IMR-90 (cell line): ENCODE data around the gene ITFG1. TPM values are rescaled to one million over a fixed set of nuclear protein-coding genes. Genes with fewer than 3 reads are reported as not detected.

ENCODE experiments used
- ATAC-seq: fragments of 200-7000 bp; cut with Tn5 transposase; 2 replicates; pipeline ENCODE4 v1.9.1; 2020; ENCODE audit warnings: low read depth, mild to moderate bottlenecking, moderate library complexity
- BruUV-seq: library from RNA; stranded (reverse); fragments of 400-500 nt; replicated peaks from 2 replicates; lab custom pipeline; 2021; lab: Mats Ljungman, UMichigan
- CTCF ChIA-PET: fragments of 300-600 bp; formaldehyde crosslinking; extraction: SDS; loops from one replicate; lab custom pipeline; 2021; ENCODE audit warnings: antibody characterized with exemption; lab: Yijun Ruan, JAX
- POLR2A ChIA-PET: fragments of 300-600 bp; sonication (Branson Sonifier 250); formaldehyde crosslinking; loops from one replicate; lab custom pipeline; 2022; ENCODE audit warnings: antibody characterized with exemption; ENCODE audit not compliant: unreplicated experiment; lab: Charles Lee
- DNase-seq: peaks from one replicate; pipeline ENCODE4 v3.0.0; 2013
- H2AFZ ChIP-seq: replicated peaks from 2 replicates; pipeline ENCODE3; 2013; ENCODE audit warnings: low read length, mild to moderate bottlenecking; ENCODE audit not compliant: poor library complexity
- H2AK5ac ChIP-seq: 2 replicates; pipeline ENCODE4 v1.6.1; 2013; ENCODE audit warnings: low read depth, low read length, inconsistent platforms
- H2AK9ac ChIP-seq: replicated peaks from 2 replicates; pipeline ENCODE3; 2013; ENCODE audit warnings: mild to moderate bottlenecking, low read depth, low read length, moderate library complexity; ENCODE audit not compliant: poor library complexity
- H2BK120ac ChIP-seq: 2 replicates; pipeline ENCODE4 v1.6.1; 2013; ENCODE audit warnings: low read depth, low read length, inconsistent platforms
- H2BK15ac ChIP-seq: 3 replicates; pipeline ENCODE4 v1.6.1; 2013; ENCODE audit warnings: low read depth, low read length, inconsistent platforms
- H2BK20ac ChIP-seq: 2 replicates; pipeline ENCODE4 v1.6.1; 2013; ENCODE audit warnings: low read depth, mild to moderate bottlenecking, inconsistent platforms, low read length, moderate library complexity
- H2BK5ac ChIP-seq: 2 replicates; pipeline ENCODE4 v1.6.1; 2013; ENCODE audit warnings: mild to moderate bottlenecking, low read depth, low read length, inconsistent platforms; ENCODE audit not compliant: poor library complexity, severe bottlenecking
- H3K14ac ChIP-seq: replicated peaks from 2 replicates; pipeline ENCODE4 v1.6.1; 2013; ENCODE audit warnings: low read depth, low read length, inconsistent platforms
- H3K18ac ChIP-seq: 2 replicates; pipeline ENCODE4 v1.6.1; 2013; ENCODE audit warnings: low read depth, low read length, control low read depth
- H3K23ac ChIP-seq: 2 replicates; pipeline ENCODE4 v1.6.1; 2013; ENCODE audit warnings: low read depth, low read length, inconsistent platforms
- H3K27ac ChIP-seq: 2 replicates; pipeline ENCODE4 v1.5.1; 2013; ENCODE audit warnings: mild to moderate bottlenecking, control low read depth, low read length; ENCODE audit not compliant: insufficient read depth
- H3K27me3 ChIP-seq: 2 replicates; pipeline ENCODE4 v1.6.1; 2013; ENCODE audit warnings: low read length; ENCODE audit not compliant: control insufficient read depth, insufficient read depth
- H3K36me3 ChIP-seq: 2 replicates; pipeline ENCODE4 v1.6.1; 2013; ENCODE audit warnings: low read length, mixed read lengths; ENCODE audit not compliant: control insufficient read depth, insufficient read depth
- H3K4ac ChIP-seq: 2 replicates; pipeline ENCODE4 v1.6.1; 2013; ENCODE audit warnings: low read depth, low read length, inconsistent platforms
- H3K4me1 ChIP-seq: 2 replicates; pipeline ENCODE4 v1.6.1; 2013; ENCODE audit warnings: low read length, mixed read lengths; ENCODE audit not compliant: control insufficient read depth, insufficient read depth
- H3K4me2 ChIP-seq: 2 replicates; pipeline ENCODE4 v1.6.1; 2013; ENCODE audit warnings: low read depth, mild to moderate bottlenecking, control low read depth, low read length, moderate library complexity
- H3K4me3 ChIP-seq: 2 replicates; pipeline ENCODE4 v1.5.1; 2013; ENCODE audit warnings: low read depth, mild to moderate bottlenecking, control low read depth, low read length, moderate library complexity; ENCODE audit not compliant: insufficient read depth
- H3K56ac ChIP-seq: 2 replicates; pipeline ENCODE4 v1.6.1; 2013; ENCODE audit warnings: low read length, inconsistent platforms; ENCODE audit not compliant: insufficient read depth; ENCODE audit errors: extremely low read depth
- H3K79me1 ChIP-seq, 2 experiments: 2 replicates each; pipeline ENCODE4 v1.6.1; 2013; ENCODE audit warnings: low read length in 2 of 2, inconsistent platforms in 1 of 2, low read depth in 1 of 2
- H3K9ac ChIP-seq: 2 replicates; pipeline ENCODE4 v1.6.1; 2013; ENCODE audit warnings: low read depth, low read length, control low read depth
- H3K9me1 ChIP-seq: 2 replicates; pipeline ENCODE4 v1.6.1; 2013; ENCODE audit warnings: low read length, inconsistent platforms; ENCODE audit not compliant: insufficient read depth
- H3K9me3 ChIP-seq: 2 replicates; pipeline ENCODE4 v1.6.1; 2013; ENCODE audit warnings: low read length; ENCODE audit not compliant: control insufficient read depth, insufficient read depth
- H4K20me1 ChIP-seq: 2 replicates; pipeline ENCODE4 v1.6.1; 2013; ENCODE audit warnings: low read length, inconsistent platforms; ENCODE audit not compliant: insufficient read depth
- H4K5ac ChIP-seq: 2 replicates; pipeline ENCODE4 v1.6.1; 2013; ENCODE audit warnings: mild to moderate bottlenecking, low read depth, low read length, control low read depth
- H4K8ac ChIP-seq, 2 experiments: 2 replicates each; pipeline ENCODE4 v1.6.1; 2013; ENCODE audit warnings: low read depth in 2 of 2, low read length in 2 of 2, control low read depth in 1 of 2, inconsistent platforms in 1 of 2
- H4K91ac ChIP-seq: 2 replicates; pipeline ENCODE4 v1.6.1; 2013; ENCODE audit warnings: low read depth, low read length, inconsistent platforms; ENCODE audit not compliant: insufficient read depth
- BHLHE40 ChIP-seq: fragments of 150-350 bp; IDR thresholded peaks from 2 replicates; pipeline ENCODE4 v1.6.1; 2016; ENCODE audit warnings: mild to moderate bottlenecking, low read depth, low read length
- CEBPB ChIP-seq: IDR thresholded peaks from 2 replicates; pipeline ENCODE4 v1.6.1; 2012; ENCODE audit warnings: low read depth, low read length, improper control_type of control experiment
- CHD1 ChIP-seq: IDR thresholded peaks from 2 replicates; pipeline ENCODE4 v1.6.1; 2012; ENCODE audit warnings: low read depth, low read length, improper control_type of control experiment
- ELK1 ChIP-seq: fragments of 150-350 bp; IDR thresholded peaks from 2 replicates; pipeline ENCODE4 v1.6.1; 2016; ENCODE audit warnings: low read depth, mild to moderate bottlenecking, low read length, moderate library complexity, borderline replicate concordance
- FOS ChIP-seq: fragments of 150-350 bp; IDR thresholded peaks from 2 replicates; pipeline ENCODE4 v1.6.1; 2016; ENCODE audit warnings: low read depth, low read length
- MAFK ChIP-seq: IDR thresholded peaks from 2 replicates; pipeline ENCODE4 v1.6.1; 2012; ENCODE audit warnings: low read depth, low read length, improper control_type of control experiment
- MAZ ChIP-seq: IDR thresholded peaks from 2 replicates; pipeline ENCODE4 v1.6.1; 2012; ENCODE audit warnings: low read depth, mild to moderate bottlenecking, low read length, improper control_type of control experiment, moderate library complexity, borderline replicate concordance
- MXI1 ChIP-seq: IDR thresholded peaks from 2 replicates; pipeline ENCODE4 v1.6.1; 2012; ENCODE audit warnings: low read depth, mild to moderate bottlenecking, low read length, moderate library complexity, borderline replicate concordance
- NFE2L2 ChIP-seq: fragments of 150-350 bp; IDR thresholded peaks from 2 replicates; pipeline ENCODE4 v1.6.1; 2016; ENCODE audit warnings: low read depth, mild to moderate bottlenecking, low read length
- POLR2A ChIP-seq: IDR thresholded peaks from 2 replicates; pipeline ENCODE4 v1.6.1; 2012; ENCODE audit warnings: mild to moderate bottlenecking, low read depth, low read length
- RAD21 ChIP-seq: IDR thresholded peaks from 2 replicates; pipeline ENCODE4 v1.6.1; 2012; ENCODE audit warnings: low read length, improper control_type of control experiment
- RCOR1 ChIP-seq: IDR thresholded peaks from 2 replicates; pipeline ENCODE4 v1.6.1; 2012; ENCODE audit warnings: mild to moderate bottlenecking, low read length, improper control_type of control experiment; ENCODE audit not compliant: insufficient replicate concordance
- RFX5 ChIP-seq: IDR thresholded peaks from 2 replicates; pipeline ENCODE4 v1.8.0; 2012; ENCODE audit warnings: low read depth, mild to moderate bottlenecking, low read length, moderate library complexity
- SMC3 ChIP-seq: fragments of 150-350 bp; IDR thresholded peaks from 2 replicates; pipeline ENCODE4 v1.6.1; 2016; ENCODE audit warnings: low read depth, mild to moderate bottlenecking, antibody characterized with exemption, low read length, moderate library complexity
- dilution Hi-C: fragments of 300-500 bp; cut with HindIII; formaldehyde crosslinking; loops from one replicate; pipeline ENCODE4 v1.14.3; 2018; ENCODE audit warnings: low sequenced_read_pairs; ENCODE audit not compliant: unreplicated experiment
- in situ Hi-C: fragments of 300-500 bp; cut with MboI; formaldehyde crosslinking; loops from 3 replicates; pipeline ENCODE4 v1.14.3; 2019; ENCODE audit warnings: low sequenced_read_pairs, inconsistent platforms, mixed read lengths
- intact Hi-C: fragments of 100-400 bp; cut with micrococcal nuclease; formaldehyde crosslinking; loops from 2 replicates; pipeline ENCODE4 v1.10.0; 2022
- polyA plus RNA-seq, 3 experiments: library from polyadenylated mRNA; depleted of rRNA; stranded (reverse); fragments of >200 nt; gene quantifications; 2 replicates each; pipeline ENCODE4 v1.2.3, GENCODE V29; 2012; ENCODE audit warnings: low replicate concordance in 1 of 3
- total RNA-seq: library from RNA; depleted of rRNA; stranded (reverse); fragments of >200 nt; gene quantifications from 2 replicates; pipeline ENCODE4 v1.2.3, GENCODE V29; 2012
- TF ChIP-seq, protein P1 (sequence below): fragments of 150-350 bp; IDR thresholded peaks from 2 replicates; pipeline ENCODE4 v1.6.1; 2017; ENCODE audit warnings: mild to moderate bottlenecking, antibody characterized with exemption, low read length, low read depth
- TF ChIP-seq, protein P2 (sequence below): conservative IDR thresholded peaks from 2 replicates; pipeline ENCODE4 v1.5.1; 2012; ENCODE audit warnings: mild to moderate bottlenecking, low read depth, low read length, improper control_type of control experiment

ITFG1 gene
- total and polyA plus RNA-seq, 2 of the 4 experiments (the other 2 are of a cell fraction): 54.3 to 60.4 TPM

DNA sequence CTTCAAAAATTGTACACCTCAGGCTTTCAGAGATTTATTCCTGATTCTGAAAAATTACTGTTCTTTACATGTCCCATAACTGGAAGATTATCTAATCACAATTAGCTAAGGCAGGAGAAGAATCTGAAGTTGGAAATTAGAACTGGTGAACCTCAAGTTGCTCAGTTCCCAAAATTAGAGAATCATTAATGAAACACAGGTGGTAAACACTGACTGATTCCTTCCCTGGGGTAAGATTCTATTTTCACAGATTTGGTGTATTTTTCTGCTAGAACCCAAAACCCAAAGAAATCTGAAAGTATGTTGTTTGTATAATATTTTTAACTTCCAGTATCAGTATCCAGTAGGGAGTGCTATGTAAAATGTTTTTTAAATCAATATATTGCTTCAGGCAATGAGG is 26.0 kb upstream of the ITFG1 start:
- no peak overlapping the region for H3K27ac ChIP-seq
- H3K23ac ChIP-seq: no peak overlapping the region
- H3K27me3 ChIP-seq: no peaks in the 10 kb centered on the region
- no peak overlapping the region for H3K14ac ChIP-seq
- no peak overlapping the region for H4K91ac ChIP-seq
- no peak overlapping the region for H2AK9ac ChIP-seq
- H3K9ac ChIP-seq: no peak overlapping the region
- H3K9me1 ChIP-seq: no peaks in the 10 kb centered on the region
- no peak overlapping the region for H3K4ac ChIP-seq
- H3K4me3 ChIP-seq: no peak overlapping the region
- no peak overlapping the region for H3K4me2 ChIP-seq
- 0 out of 2 replicates have a peak, but pooled peaks cover 1% of the 10 kb centered on the region for H3K36me3 ChIP-seq
- DNase-seq: no peak
- no peak for ATAC-seq
- CTCF ChIA-PET: no interaction called here
- H2BK20ac ChIP-seq: no peak overlapping the region
- dilution Hi-C loops: no loop called here
- no TSS peak for BruUV-seq
- intact Hi-C loops: no loop called here
- H2BK15ac ChIP-seq: no peak overlapping the region
- H3K56ac ChIP-seq: no peak overlapping the region
- H4K8ac ChIP-seq: no peak overlapping the region
- peaks cover 5 to 23% of the 10 kb centered on the region in 2 experiments; a peak in 3 of 4 replicates for H3K79me1 ChIP-seq
- no peak overlapping the region for H4K5ac ChIP-seq
- H2AK5ac ChIP-seq: no peak overlapping the region
- H3K18ac ChIP-seq: no peak overlapping the region
- H2AFZ ChIP-seq: no peak overlapping the region
- H3K9me3 ChIP-seq: peaks cover 4% of the 10 kb centered on the region; the same call in 1 of the 2 replicates
- H4K20me1 ChIP-seq: no peaks in the 10 kb centered on the region
- in situ Hi-C loops: no loop called here
- no peak overlapping the region for H2BK5ac ChIP-seq
- no peak for TF ChIP-seq SMC3
- TF ChIP-seq RAD21: no peak
- TF ChIP-seq RFX5: no peak
- no peak for TF ChIP-seq CHD1
- no peak for TF ChIP-seq RCOR1
- no peak for TF ChIP-seq POLR2A
- TF ChIP-seq MAFK: no peak
- TF ChIP-seq, protein P1, sequence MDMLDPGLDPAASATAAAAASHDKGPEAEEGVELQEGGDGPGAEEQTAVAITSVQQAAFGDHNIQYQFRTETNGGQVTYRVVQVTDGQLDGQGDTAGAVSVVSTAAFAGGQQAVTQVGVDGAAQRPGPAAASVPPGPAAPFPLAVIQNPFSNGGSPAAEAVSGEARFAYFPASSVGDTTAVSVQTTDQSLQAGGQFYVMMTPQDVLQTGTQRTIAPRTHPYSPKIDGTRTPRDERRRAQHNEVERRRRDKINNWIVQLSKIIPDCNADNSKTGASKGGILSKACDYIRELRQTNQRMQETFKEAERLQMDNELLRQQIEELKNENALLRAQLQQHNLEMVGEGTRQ: no peak
- no peak for TF ChIP-seq FOS
- TF ChIP-seq MXI1: no peak
- no peak for TF ChIP-seq MAZ
- no peak for TF ChIP-seq NFE2L2
- TF ChIP-seq ELK1: no peak
- TF ChIP-seq CEBPB: no peak
- TF ChIP-seq, protein P2, sequence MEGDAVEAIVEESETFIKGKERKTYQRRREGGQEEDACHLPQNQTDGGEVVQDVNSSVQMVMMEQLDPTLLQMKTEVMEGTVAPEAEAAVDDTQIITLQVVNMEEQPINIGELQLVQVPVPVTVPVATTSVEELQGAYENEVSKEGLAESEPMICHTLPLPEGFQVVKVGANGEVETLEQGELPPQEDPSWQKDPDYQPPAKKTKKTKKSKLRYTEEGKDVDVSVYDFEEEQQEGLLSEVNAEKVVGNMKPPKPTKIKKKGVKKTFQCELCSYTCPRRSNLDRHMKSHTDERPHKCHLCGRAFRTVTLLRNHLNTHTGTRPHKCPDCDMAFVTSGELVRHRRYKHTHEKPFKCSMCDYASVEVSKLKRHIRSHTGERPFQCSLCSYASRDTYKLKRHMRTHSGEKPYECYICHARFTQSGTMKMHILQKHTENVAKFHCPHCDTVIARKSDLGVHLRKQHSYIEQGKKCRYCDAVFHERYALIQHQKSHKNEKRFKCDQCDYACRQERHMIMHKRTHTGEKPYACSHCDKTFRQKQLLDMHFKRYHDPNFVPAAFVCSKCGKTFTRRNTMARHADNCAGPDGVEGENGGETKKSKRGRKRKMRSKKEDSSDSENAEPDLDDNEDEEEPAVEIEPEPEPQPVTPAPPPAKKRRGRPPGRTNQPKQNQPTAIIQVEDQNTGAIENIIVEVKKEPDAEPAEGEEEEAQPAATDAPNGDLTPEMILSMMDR: no peak
- no peak for TF ChIP-seq BHLHE40
- 0 out of 2 replicates have a peak, but pooled peaks cover 2% of the 10 kb centered on the region for H3K4me1 ChIP-seq
- POLR2A ChIA-PET: no interaction called here
- no peak overlapping the region for H2BK120ac ChIP-seq
